Inflammatory macrophage (primary cell): ENCODE data around the gene TMC1.

Source experiments
- DNase-seq, 2 donors: peaks; one replicate each; pipeline ENCODE4 v3.0.0-alpha.2; 2020 to 2022

The TMC1 gene

GRCh38 chr9:72618811-72619210 lies 97.4 kb downstream of the TMC1 start:
- no peak for DNase-seq

GRCh38 chr9:72622186-72622585 lies 100.8 kb downstream of the TMC1 start:
- DNase-seq, result no peak

- no peak for DNase-seq
These were observed 101.7 kb downstream of the TMC1 start for GRCh38 chr9:72623156-72623555.

- no peak for DNase-seq
These were observed 105.7 kb downstream of the TMC1 start for GRCh38 chr9:72627147-72627546.

- DNase-seq, result no peak
These were observed 106.6 kb downstream of the TMC1 start for GRCh38 chr9:72627956-72628540.

- peak; percentile 92 to 94 for DNase-seq
These were observed 112.6 kb downstream of the TMC1 start for GRCh38 chr9:72633966-72634365.

- DNase-seq, result peak; percentile 40 to 76
These were observed 113.8 kb downstream of the TMC1 start for GRCh38 chr9:72635197-72635596.

- no peak for DNase-seq
These were observed 115.2 kb downstream of the TMC1 start for GRCh38 chr9:72636621-72637020.

GRCh38 chr9:72643651-72644050 lies 122.2 kb downstream of the TMC1 start:
- DNase-seq, result no peak

GRCh38 chr9:72646061-72646460 lies 124.7 kb downstream of the TMC1 start:
- no peak for DNase-seq

GRCh38 chr9:72648324-72649126 lies 127.1 kb downstream of the TMC1 start:
- peak; percentile 12 to 33 for DNase-seq

- DNase-seq, result no peak
These were observed 127.7 kb downstream of the TMC1 start for GRCh38 chr9:72649127-72649442.

- DNase-seq, result no peak
These were observed 128.8 kb downstream of the TMC1 start for GRCh38 chr9:72650206-72650605.

- no peak for DNase-seq
These were observed 134.6 kb downstream of the TMC1 start for GRCh38 chr9:72656021-72656420.

GRCh38 chr9:72657023-72657422 lies 135.6 kb downstream of the TMC1 start:
- DNase-seq, result no peak

- DNase-seq, result no peak
These were observed 137.3 kb downstream of the TMC1 start for GRCh38 chr9:72658703-72659102.

- DNase-seq, result peak; percentile 19 to 55
These were observed 140.2 kb downstream of the TMC1 start for GRCh38 chr9:72661401-72662135.

- no peak for DNase-seq
These were observed 144.0 kb downstream of the TMC1 start for GRCh38 chr9:72665421-72665820.

GRCh38 chr9:72667181-72667580 lies 145.8 kb downstream of the TMC1 start:
- no peak for DNase-seq

GRCh38 chr9:72674961-72675360 lies 153.6 kb downstream of the TMC1 start:
- no peak for DNase-seq

GRCh38 chr9:72675586-72675985 lies 154.2 kb downstream of the TMC1 start:
- DNase-seq, result no peak

GRCh38 chr9:72680593-72681282 lies 159.3 kb downstream of the TMC1 start:
- DNase-seq, result no peak

- no peak for DNase-seq
These were observed 159.8 kb downstream of the TMC1 start for GRCh38 chr9:72681283-72681630.
